KMS-11 (cell line): ENCODE measurements around the gene ATG14.

Experiments used
- H2AFZ ChIP-seq: fragments of 200-600 bp; sonication (generic); 2 replicates; pipeline ENCODE4 v1.6.1; 2016; ENCODE audit warnings: antibody characterized with exemption, mixed run types, low read depth
- H3K27ac ChIP-seq: fragments of 200-600 bp; sonication (generic); 2 replicates; pipeline ENCODE4 v1.6.1; 2016; ENCODE audit warnings: mild to moderate bottlenecking, mixed run types
- H3K27me3 ChIP-seq: fragments of 200-600 bp; sonication (generic); 2 replicates; pipeline ENCODE4 v1.6.1; 2017; ENCODE audit warnings: mild to moderate bottlenecking, low read depth, mixed run types, moderate library complexity; ENCODE audit not compliant: insufficient read depth
- H3K36me3 ChIP-seq: fragments of 200-600 bp; sonication (generic); 2 replicates; pipeline ENCODE4 v1.6.1; 2017; ENCODE audit warnings: mild to moderate bottlenecking, mixed run types; ENCODE audit not compliant: insufficient read depth
- H3K4me1 ChIP-seq: fragments of 200-600 bp; sonication (generic); 2 replicates; pipeline ENCODE4 v1.6.1; 2016; ENCODE audit warnings: mild to moderate bottlenecking, low read depth, mixed run types; ENCODE audit not compliant: poor library complexity, severe bottlenecking
- H3K4me2 ChIP-seq: fragments of 200-600 bp; sonication (generic); 2 replicates; pipeline ENCODE4 v1.7.0; 2016; ENCODE audit warnings: mild to moderate bottlenecking, mixed run types
- H3K4me3 ChIP-seq: fragments of 200-600 bp; sonication (generic); IDR thresholded peaks from 2 replicates; pipeline ENCODE4 v1.6.1; 2017; ENCODE audit warnings: low read depth, low read length, mixed read lengths; ENCODE audit not compliant: insufficient read depth
- H3K79me2 ChIP-seq: fragments of 200-600 bp; sonication (generic); 2 replicates; pipeline ENCODE4 v1.6.1; 2016; ENCODE audit warnings: low read depth, mixed run types; ENCODE audit not compliant: insufficient read depth
- H3K9ac ChIP-seq: fragments of 200-600 bp; sonication (generic); 2 replicates; pipeline ENCODE4 v1.6.1; 2016; ENCODE audit warnings: mild to moderate bottlenecking, mixed run types
- H4K20me1 ChIP-seq: fragments of 200-600 bp; sonication (generic); 2 replicates; pipeline ENCODE4 v1.6.1; 2016; ENCODE audit warnings: mild to moderate bottlenecking, mixed run types; ENCODE audit not compliant: insufficient read depth
- CTCF ChIP-seq: fragments of 200-600 bp; sonication (generic); conservative IDR thresholded peaks from 2 replicates; pipeline ENCODE4 v1.6.1; 2017; ENCODE audit warnings: low read depth, mild to moderate bottlenecking, antibody characterized with exemption, low read length, moderate library complexity, mixed read lengths

Gene ATG14

GRCh38 chr14:55374771-55375170, 36.9 kb downstream of the ATG14 start:
- Histone ChIP-seq H3K27me3 (no peaks in the 10 kb centered on the region), H3K4me2 (0 out of 2 replicates have a peak overlapping the region, but pooled peaks have one; percentile 3), H3K4me3 (no peak overlapping the region), H3K9ac (no peak overlapping the region), H2AFZ (no peak overlapping the region), H3K36me3 (no peaks in the 10 kb centered on the region), H3K79me2 (no peaks in the 10 kb centered on the region), H3K4me1 (peaks cover 8% of the 10 kb centered on the region), H4K20me1 (no peaks in the 10 kb centered on the region), H3K27ac (no peak overlapping the region)
- TF ChIP-seq CTCF, result no peak

GRCh38 chr14:55373784-55374705, 37.6 kb downstream of the ATG14 start:
- H4K20me1 ChIP-seq, result no peaks in the 10 kb centered on the region
- no peaks in the 10 kb centered on the region for H3K27me3 ChIP-seq
- no peak overlapping the region for H3K9ac ChIP-seq
- H3K79me2 ChIP-seq, result no peaks in the 10 kb centered on the region
- no peak for TF ChIP-seq CTCF
- H3K4me3 ChIP-seq, result no peak overlapping the region
- H3K27ac ChIP-seq, result no peak overlapping the region
- H3K36me3 ChIP-seq, result no peaks in the 10 kb centered on the region
- H3K4me2 ChIP-seq, result 0 out of 2 replicates have a peak overlapping the region, but pooled peaks have one; percentile 3
- peaks cover 8% of the 10 kb centered on the region for H3K4me1 ChIP-seq
- no peak overlapping the region for H2AFZ ChIP-seq

GRCh38 chr14:55372825-55373224, 38.8 kb downstream of the ATG14 start:
- no peak overlapping the region for H3K4me3 ChIP-seq
- no peaks in the 10 kb centered on the region for H3K79me2 ChIP-seq
- H3K4me2 ChIP-seq, result no peak overlapping the region
- no peak overlapping the region for H3K27ac ChIP-seq
- H4K20me1 ChIP-seq, result no peaks in the 10 kb centered on the region
- H3K9ac ChIP-seq, result no peak overlapping the region
- no peak overlapping the region for H2AFZ ChIP-seq
- TF ChIP-seq CTCF, result no peak
- H3K27me3 ChIP-seq, result no peaks in the 10 kb centered on the region
- no peaks in the 10 kb centered on the region for H3K36me3 ChIP-seq
- peaks cover 8% of the 10 kb centered on the region for H3K4me1 ChIP-seq

- Histone ChIP-seq H3K79me2 (no peaks in the 10 kb centered on the region), H3K27me3 (no peaks in the 10 kb centered on the region), H2AFZ (no peak overlapping the region), H3K27ac (no peak overlapping the region), H3K36me3 (no peaks in the 10 kb centered on the region), H3K4me2 (no peak overlapping the region), H3K4me3 (no peak overlapping the region), H3K9ac (no peak overlapping the region), H3K4me1 (peaks cover 8% of the 10 kb centered on the region), H4K20me1 (no peaks in the 10 kb centered on the region)
- no peak for TF ChIP-seq CTCF
These were observed 39.2 kb downstream of the ATG14 start for GRCh38 chr14:55372423-55372822.
